Adrenal gland (tissue), 5 donors: ENCODE data around the gene WDR70.
"Not testable (repeated sequence)": the region's sequence is repeated elsewhere in the genome, so short reads cannot be mapped to it uniquely, and the experiment has no call there.

Experiments
- POLR2A ChIP-seq, 2 donors: fragments of 450-650 bp; IDR thresholded peaks; one replicate each; pipeline ENCODE4 v1.6.1; 2017; ENCODE audit warnings: antibody characterized with exemption in 2 of 2, mild to moderate bottlenecking in 2 of 2, moderate library complexity in 1 of 2
- TF ChIP-seq, protein P1 (sequence below), 6 experiments: fragments of 450-650 bp in 4 of 6; fragments of 200-600 bp in 2 of 6; sonication (generic) in 1 of 6; IDR thresholded peaks; 1 replicate in 5 of 6; 2 replicates in 1 of 6; pipeline versions ENCODE4 v1.5.1 to v1.8.0; 2016 to 2021; ENCODE audit warnings: antibody characterized with exemption in 6 of 6, mild to moderate bottlenecking in 2 of 6, moderate library complexity in 1 of 6
- donor health status: DM: no; HTN: no; CAD: no.

DNA sequence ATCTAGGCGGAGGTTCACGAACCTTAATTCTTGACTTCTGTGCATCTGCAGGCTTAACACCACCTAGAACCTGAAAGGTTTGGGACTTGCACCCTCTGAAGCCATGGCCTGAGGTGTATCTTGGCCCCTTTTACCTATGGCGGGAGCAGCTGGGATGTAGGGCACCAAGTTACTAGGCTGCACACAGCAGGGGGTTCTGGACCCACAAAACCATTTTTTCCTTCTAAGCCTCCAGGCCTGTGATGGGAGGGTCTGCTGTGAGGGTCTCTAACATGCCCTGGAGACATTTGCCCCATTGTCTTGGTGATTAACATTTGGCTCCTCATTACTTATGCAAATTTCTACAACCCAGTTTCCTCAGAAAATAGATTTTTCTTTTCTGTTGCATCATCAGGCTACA lies 102.3 kb downstream of the WDR70 start:
- TF ChIP-seq, protein P1, sequence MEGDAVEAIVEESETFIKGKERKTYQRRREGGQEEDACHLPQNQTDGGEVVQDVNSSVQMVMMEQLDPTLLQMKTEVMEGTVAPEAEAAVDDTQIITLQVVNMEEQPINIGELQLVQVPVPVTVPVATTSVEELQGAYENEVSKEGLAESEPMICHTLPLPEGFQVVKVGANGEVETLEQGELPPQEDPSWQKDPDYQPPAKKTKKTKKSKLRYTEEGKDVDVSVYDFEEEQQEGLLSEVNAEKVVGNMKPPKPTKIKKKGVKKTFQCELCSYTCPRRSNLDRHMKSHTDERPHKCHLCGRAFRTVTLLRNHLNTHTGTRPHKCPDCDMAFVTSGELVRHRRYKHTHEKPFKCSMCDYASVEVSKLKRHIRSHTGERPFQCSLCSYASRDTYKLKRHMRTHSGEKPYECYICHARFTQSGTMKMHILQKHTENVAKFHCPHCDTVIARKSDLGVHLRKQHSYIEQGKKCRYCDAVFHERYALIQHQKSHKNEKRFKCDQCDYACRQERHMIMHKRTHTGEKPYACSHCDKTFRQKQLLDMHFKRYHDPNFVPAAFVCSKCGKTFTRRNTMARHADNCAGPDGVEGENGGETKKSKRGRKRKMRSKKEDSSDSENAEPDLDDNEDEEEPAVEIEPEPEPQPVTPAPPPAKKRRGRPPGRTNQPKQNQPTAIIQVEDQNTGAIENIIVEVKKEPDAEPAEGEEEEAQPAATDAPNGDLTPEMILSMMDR (IDR thresholded peaks at IDR 0.05): not testable (repeated sequence)
- TF ChIP-seq POLR2A (IDR thresholded peaks at IDR 0.05): not testable (repeated sequence)
